Panc1 (cell line): Measurements from ENCODE around the gene SLC9A6.

Source experiments
- CTCF ChIP-seq: fragments of 450-650 bp; IDR thresholded peaks from 2 replicates; pipeline ENCODE4 v1.5.1; 2017; ENCODE audit warnings: mild to moderate bottlenecking
- POLR2AphosphoS5 ChIP-seq: IDR thresholded peaks from 2 replicates; pipeline ENCODE4 v1.6.1; 2012; ENCODE audit warnings: mild to moderate bottlenecking, low read depth, low read length, moderate library complexity
- REST ChIP-seq, 2 experiments: IDR thresholded peaks; 2 replicates each; pipeline ENCODE4 v1.6.1; 2011 to 2012; ENCODE audit warnings: low read depth in 2 of 2, control low read depth in 1 of 2, low read length in 1 of 2, mild to moderate bottlenecking in 1 of 2, moderate library complexity in 1 of 2; ENCODE audit not compliant: insufficient read depth in 1 of 2
- SIN3A ChIP-seq: IDR thresholded peaks from 2 replicates; pipeline ENCODE4 v1.6.1; 2012; ENCODE audit warnings: low read depth, mild to moderate bottlenecking, low read length, moderate library complexity, borderline replicate concordance; ENCODE audit not compliant: insufficient read depth

DNA sequence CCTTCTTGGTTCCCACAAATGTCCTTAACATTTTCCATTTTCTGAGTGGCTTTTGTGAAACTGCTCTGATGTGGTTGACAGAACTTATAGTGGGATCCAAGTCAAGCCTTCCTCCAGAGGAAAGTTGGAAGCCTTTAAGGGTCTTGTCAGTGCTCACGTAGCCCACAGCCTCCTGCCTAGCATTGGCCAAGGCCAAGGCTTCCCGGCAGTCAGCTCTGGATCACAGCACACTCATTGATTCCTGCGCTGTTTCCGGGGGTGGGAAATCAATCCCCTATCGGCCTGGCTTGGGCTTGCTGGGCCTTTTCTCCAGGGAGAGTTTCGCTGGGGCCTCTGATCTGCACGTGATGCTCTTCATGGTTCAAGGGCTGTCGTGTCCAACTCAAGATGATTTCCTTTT, 76.1 kb downstream of the SLC9A6 start:
- TF ChIP-seq CTCF (no peak), REST (IDR thresholded peaks at IDR 0.05; ENCODE audit: insufficient read depth in 1 of 2, low read depth in 2 of 2, low read length in 1 of 2) (no peak), POLR2AphosphoS5 (no peak), SIN3A (no peak)
